ENCODE measurements around the gene JMJD1C. TPM values are rescaled to one million over a fixed set of nuclear protein-coding genes. Genes with fewer than 3 reads are reported as not detected.

JMJD1C gene
- total RNA-seq, 1 donor from 2014 or later: 34.6 TPM

DNA sequence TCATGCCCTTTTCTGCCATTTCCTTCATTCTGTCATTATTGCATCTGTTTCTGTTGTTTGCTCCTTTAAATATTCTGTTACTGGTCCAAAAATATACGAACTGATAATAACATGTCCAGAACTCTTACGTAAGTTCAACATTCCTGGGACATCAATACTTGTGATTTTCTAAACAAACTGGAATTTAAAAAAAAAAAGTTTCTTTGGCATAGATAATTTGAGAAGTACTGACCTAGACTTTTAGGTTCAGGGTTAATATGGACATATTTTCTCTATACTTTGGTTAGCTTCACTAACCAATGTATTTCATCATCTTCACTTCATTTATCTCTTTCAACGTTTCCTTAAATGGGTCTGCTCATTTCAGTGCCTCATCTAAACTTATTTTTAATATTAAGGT is 147.3 kb downstream of the JMJD1C start:
- Histone ChIP-seq H3K27ac (replicated peaks) (no peak overlapping the region), H3K27me3 (ENCODE audit: low read depth) (no peaks in the 10 kb centered on the region), H3K36me3 (no peaks in the 10 kb centered on the region), H3K9me3 (replicated peaks) (no peaks in the 10 kb centered on the region), H3K4me1 (no peaks in the 10 kb centered on the region), H3K4me3 (no peak overlapping the region)
- intact Hi-C loops (cut with micrococcal nuclease): no loop called here
- no peak for DNase-seq
- TF ChIP-seq, protein P1, sequence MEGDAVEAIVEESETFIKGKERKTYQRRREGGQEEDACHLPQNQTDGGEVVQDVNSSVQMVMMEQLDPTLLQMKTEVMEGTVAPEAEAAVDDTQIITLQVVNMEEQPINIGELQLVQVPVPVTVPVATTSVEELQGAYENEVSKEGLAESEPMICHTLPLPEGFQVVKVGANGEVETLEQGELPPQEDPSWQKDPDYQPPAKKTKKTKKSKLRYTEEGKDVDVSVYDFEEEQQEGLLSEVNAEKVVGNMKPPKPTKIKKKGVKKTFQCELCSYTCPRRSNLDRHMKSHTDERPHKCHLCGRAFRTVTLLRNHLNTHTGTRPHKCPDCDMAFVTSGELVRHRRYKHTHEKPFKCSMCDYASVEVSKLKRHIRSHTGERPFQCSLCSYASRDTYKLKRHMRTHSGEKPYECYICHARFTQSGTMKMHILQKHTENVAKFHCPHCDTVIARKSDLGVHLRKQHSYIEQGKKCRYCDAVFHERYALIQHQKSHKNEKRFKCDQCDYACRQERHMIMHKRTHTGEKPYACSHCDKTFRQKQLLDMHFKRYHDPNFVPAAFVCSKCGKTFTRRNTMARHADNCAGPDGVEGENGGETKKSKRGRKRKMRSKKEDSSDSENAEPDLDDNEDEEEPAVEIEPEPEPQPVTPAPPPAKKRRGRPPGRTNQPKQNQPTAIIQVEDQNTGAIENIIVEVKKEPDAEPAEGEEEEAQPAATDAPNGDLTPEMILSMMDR (IDR thresholded peaks at IDR 0.05; ENCODE audit: borderline replicate concordance): no peak

DNA sequence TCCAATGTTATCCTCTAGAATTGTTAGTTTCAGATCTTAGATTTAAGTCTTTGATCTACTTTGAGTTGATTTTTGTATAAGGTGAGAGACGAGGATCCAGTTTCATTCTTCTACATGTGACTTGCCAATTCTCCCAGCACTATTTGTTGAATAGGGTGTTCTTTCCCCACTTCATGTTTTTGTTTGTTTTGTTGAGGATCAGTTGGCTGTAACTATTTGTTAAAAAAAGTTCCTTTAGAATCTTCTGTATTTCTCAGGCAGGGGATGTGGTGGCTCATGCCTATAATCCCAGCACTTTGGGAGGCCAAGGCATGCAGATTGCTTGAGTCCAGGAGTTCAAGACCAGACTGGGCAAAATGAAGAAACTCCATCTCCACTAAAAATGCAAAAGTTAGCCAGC is 151.8 kb downstream of the JMJD1C start:
- Histone ChIP-seq H3K4me3 (no peak overlapping the region), H3K4me1 (peaks cover under 1% of the 10 kb centered on the region), H3K27me3 (ENCODE audit: low read depth) (no peaks in the 10 kb centered on the region), H3K9me3 (replicated peaks) (no peaks in the 10 kb centered on the region), H3K36me3 (no peaks in the 10 kb centered on the region), H3K27ac (replicated peaks) (no peak overlapping the region)
- no peak for DNase-seq
- intact Hi-C loops (cut with micrococcal nuclease): no loop called here
- TF ChIP-seq, protein P1 (IDR thresholded peaks at IDR 0.05; ENCODE audit: borderline replicate concordance): no peak

DNA sequence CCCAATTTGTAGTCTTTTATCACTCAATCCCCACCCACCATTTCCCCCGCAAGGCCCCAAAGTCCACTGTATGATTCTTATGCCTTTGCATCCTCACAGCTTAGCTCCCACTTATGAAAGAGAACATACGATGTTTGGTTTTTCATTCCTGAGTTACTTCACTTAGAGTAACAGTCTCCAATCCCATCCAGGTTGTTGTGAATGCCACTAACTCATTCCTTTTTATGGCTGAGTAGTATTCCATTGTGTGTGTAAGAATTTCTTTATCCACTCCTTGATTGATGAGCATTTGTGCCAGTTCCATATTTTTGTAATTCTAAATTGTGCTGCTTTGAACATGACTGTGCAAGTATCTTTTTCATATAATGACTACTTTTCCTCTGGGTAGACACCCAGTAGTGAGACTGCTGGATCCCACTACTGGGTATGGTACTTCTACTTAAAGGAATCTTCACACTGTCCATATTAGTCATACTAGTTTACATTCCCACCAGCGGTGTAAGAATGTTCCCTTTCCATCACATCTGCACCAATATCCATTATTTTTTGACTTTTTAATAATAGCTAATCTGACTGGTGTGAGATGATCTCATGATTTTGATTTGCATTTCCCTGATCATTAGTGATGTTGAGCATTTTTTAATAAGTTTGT is 152.6 kb downstream of the JMJD1C start:
- H3K27ac ChIP-seq (replicated peaks): no peak overlapping the region
- TF ChIP-seq, protein P1 (IDR thresholded peaks at IDR 0.05; ENCODE audit: borderline replicate concordance): no peak
- no peak for DNase-seq
- no peaks in the 10 kb centered on the region for H3K9me3 ChIP-seq (replicated peaks)
- H3K4me3 ChIP-seq: no peak overlapping the region
- no peaks in the 10 kb centered on the region for H3K27me3 ChIP-seq (ENCODE audit: low read depth)
- intact Hi-C loops (cut with micrococcal nuclease): no loop called here
- no peaks in the 10 kb centered on the region for H3K36me3 ChIP-seq
- H3K4me1 ChIP-seq: peaks cover 9% of the 10 kb centered on the region

DNA sequence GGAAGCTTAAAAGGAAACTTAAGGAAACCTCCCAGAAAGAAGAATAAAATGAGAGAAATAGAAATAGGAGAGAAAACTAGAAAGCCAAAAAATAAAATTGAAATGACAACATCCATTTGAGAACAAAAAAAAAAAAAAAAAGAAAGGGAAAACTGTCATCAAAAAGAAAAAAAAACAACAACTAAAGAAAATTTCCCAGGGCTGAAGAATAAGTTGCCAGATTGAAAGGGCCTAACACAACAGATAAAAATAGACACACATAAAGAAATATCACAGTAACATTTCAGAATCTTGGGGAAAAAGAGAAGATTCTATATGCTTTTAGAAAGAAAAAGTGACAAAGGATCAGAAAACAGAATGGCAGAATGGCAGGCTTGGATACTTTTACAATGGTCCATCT is 157.1 kb downstream of the JMJD1C start:
- H3K27ac ChIP-seq (replicated peaks): peak overlapping the region; percentile 14
- TF ChIP-seq, protein P1 (IDR thresholded peaks at IDR 0.05; ENCODE audit: borderline replicate concordance): no peak
- H3K4me3 ChIP-seq: no peak overlapping the region
- DNase-seq: no peak
- H3K36me3 ChIP-seq: no peaks in the 10 kb centered on the region
- H3K4me1 ChIP-seq: peaks cover 16% of the 10 kb centered on the region
- intact Hi-C loops (cut with micrococcal nuclease): no loop called here
- H3K9me3 ChIP-seq (replicated peaks): no peaks in the 10 kb centered on the region
- H3K27me3 ChIP-seq (ENCODE audit: low read depth): no peaks in the 10 kb centered on the region

DNA sequence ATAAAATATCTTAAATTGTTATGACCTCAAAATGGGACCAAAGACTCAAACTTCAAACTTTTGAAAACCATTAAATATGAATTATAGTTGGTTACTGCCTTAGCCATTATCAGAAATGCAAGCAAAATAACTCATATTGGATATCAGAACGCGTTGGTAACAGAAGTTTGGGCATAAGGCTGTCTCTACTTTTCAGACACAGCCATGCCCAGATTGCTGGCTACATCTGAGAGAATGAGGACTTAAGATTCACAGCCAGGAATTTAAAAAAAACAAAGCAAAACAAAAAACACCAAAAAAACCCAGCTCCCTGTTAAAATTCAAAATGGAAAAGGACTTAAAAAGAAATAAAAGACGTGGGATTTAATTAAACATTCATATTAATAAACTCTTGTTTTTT is 161.6 kb downstream of the JMJD1C start:
- intact Hi-C loops (cut with micrococcal nuclease): no loop called here
- TF ChIP-seq, protein P1 (IDR thresholded peaks at IDR 0.05; ENCODE audit: borderline replicate concordance): no peak

More for the DNA sequence above, 161.6 kb downstream of the JMJD1C start:
- H3K4me3 ChIP-seq: no peak overlapping the region
- H3K36me3 ChIP-seq: no peaks in the 10 kb centered on the region
- H3K27ac ChIP-seq (replicated peaks): no peak overlapping the region
- DNase-seq: no peak
- no peaks in the 10 kb centered on the region for H3K9me3 ChIP-seq (replicated peaks)
- H3K4me1 ChIP-seq: peaks cover 31% of the 10 kb centered on the region
- no peaks in the 10 kb centered on the region for H3K27me3 ChIP-seq (ENCODE audit: low read depth)
